ENCODE results near the gene ZBTB16. TPM values are rescaled to one million over a fixed set of nuclear protein-coding genes. Genes with fewer than 3 reads are reported as not detected.

Gene ZBTB16
- total RNA-seq, 1 experiment from 2014 or later: not detected

DNA sequence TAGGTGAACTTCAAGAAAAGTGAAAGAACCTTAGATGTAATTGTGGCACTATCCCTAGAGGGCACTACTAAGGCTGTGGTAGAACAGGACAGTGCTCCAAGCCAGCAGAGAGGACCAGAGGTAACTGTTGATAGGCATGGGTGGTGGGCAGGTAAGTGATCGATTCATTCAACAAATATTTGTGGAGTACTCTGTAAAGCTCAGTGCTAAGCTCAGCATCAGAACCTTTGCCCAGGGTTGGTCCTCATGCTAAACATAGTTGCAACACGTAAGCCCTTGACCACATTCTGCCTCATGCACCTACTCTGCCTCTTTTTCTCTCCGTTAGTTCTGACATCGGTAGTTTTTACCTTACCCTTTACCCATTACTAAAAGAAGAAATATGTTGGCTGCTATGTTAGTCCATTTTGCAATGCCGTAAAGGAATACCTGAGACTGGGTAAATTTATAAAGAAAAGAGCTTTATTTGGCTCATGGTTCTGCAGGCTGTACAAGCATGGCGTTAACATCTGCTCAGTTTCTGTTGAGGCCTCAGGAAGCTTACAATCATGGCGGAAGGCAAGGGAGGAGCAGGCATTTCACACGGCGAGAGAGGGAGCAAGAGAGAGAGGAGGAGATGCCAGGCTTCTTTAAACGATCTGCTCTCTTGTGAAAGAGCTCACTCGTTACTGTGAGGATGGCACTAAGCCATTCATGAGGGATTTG is 218.3 kb downstream of the ZBTB16 start:
- peaks cover 7% of the 10 kb centered on the region for H3K4me1 ChIP-seq
- no peak for DNase-seq
- H3K27me3 ChIP-seq: no peaks in the 10 kb centered on the region
- H3K36me3 ChIP-seq: no peaks in the 10 kb centered on the region
- no peak overlapping the region for H3K27ac ChIP-seq
- no peak overlapping the region for H3K4me3 ChIP-seq
- no peaks in the 10 kb centered on the region for H3K9me3 ChIP-seq (replicated peaks)

GRCh38 chr11:114278342-114279065 is 219.0 kb downstream of the ZBTB16 start:
- Histone ChIP-seq H3K4me3 (no peak overlapping the region), H3K9me3 (replicated peaks) (no peaks in the 10 kb centered on the region), H3K36me3 (no peaks in the 10 kb centered on the region), H3K27ac (no peak overlapping the region), H3K27me3 (no peaks in the 10 kb centered on the region), H3K4me1 (peaks cover 11% of the 10 kb centered on the region)
- no peak for DNase-seq

GRCh38 chr11:114279792-114280546 is 220.5 kb downstream of the ZBTB16 start:
- H3K9me3 ChIP-seq (replicated peaks): no peaks in the 10 kb centered on the region
- H3K4me1 ChIP-seq: peaks cover 19% of the 10 kb centered on the region
- no peaks in the 10 kb centered on the region for H3K27me3 ChIP-seq
- no peaks in the 10 kb centered on the region for H3K36me3 ChIP-seq
- H3K4me3 ChIP-seq: no peak overlapping the region
- H3K27ac ChIP-seq: no peak overlapping the region
- DNase-seq: no peak

GRCh38 chr11:114280696-114281095 is 221.2 kb downstream of the ZBTB16 start:
- peak; percentile 72 to 82 for DNase-seq
- H3K27ac ChIP-seq: 0 out of 2 replicates have a peak overlapping the region, but pooled peaks have one; percentile 11

DNA sequence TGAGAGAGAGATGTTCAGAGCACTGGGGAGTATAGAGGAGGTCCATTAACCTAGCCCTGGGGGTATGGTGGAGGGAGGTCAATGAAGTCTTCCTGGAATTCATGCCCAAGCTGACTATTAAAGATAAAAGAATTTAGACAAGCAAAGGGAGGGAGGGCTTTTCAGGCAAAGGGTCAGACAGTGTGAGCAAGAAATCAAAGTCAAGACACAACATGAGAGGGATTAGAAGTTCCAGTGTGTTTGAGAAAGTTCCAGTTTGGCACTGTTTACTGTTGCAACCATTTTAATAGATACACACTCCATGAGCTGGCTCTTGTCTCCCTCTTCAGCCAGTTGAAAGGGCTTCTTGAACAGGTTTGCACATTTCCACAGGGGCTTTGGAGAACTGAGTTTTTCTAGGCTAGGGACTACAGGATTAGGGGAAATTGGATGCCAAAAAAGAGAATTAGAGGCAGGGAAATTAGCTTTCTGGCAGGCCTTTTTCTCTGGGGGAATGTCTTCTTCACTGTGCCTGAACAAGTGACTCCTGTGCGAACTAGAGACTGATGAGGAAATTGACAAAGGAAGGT is 222.0 kb downstream of the ZBTB16 start:
- Histone ChIP-seq H3K4me3 (no peak overlapping the region), H3K27me3 (no peaks in the 10 kb centered on the region), H3K36me3 (no peaks in the 10 kb centered on the region), H3K9me3 (replicated peaks) (no peaks in the 10 kb centered on the region), H3K4me1 (peaks cover 32% of the 10 kb centered on the region), H3K27ac (no peak overlapping the region)
- DNase-seq: no peak

More at GRCh38 chr11:114280696-114281095, 221.2 kb downstream of the ZBTB16 start:
- no peak overlapping the region for H3K4me3 ChIP-seq
- H3K27me3 ChIP-seq: no peaks in the 10 kb centered on the region
- H3K4me1 ChIP-seq: peaks cover 24% of the 10 kb centered on the region
- H3K9me3 ChIP-seq (replicated peaks): no peaks in the 10 kb centered on the region
- H3K36me3 ChIP-seq: no peaks in the 10 kb centered on the region

- H3K27ac ChIP-seq: no peak overlapping the region
- H3K4me3 ChIP-seq: no peak overlapping the region
- peaks cover 32% of the 10 kb centered on the region for H3K4me1 ChIP-seq
- H3K27me3 ChIP-seq: no peaks in the 10 kb centered on the region
- no peaks in the 10 kb centered on the region for H3K36me3 ChIP-seq
- H3K9me3 ChIP-seq (replicated peaks): no peaks in the 10 kb centered on the region
- no peak for DNase-seq
These were observed 223.0 kb downstream of the ZBTB16 start for GRCh38 chr11:114282488-114282887.

- DNase-seq: peak in 1 of 2 experiments; percentile 44
- peak overlapping the region; percentile 13 for H3K4me3 ChIP-seq
- H3K27me3 ChIP-seq: no peaks in the 10 kb centered on the region
- no peaks in the 10 kb centered on the region for H3K36me3 ChIP-seq
- H3K9me3 ChIP-seq (replicated peaks): no peaks in the 10 kb centered on the region
- H3K27ac ChIP-seq: peak overlapping the region; percentile 61
- H3K4me1 ChIP-seq: peaks cover 32% of the 10 kb centered on the region
These were observed 223.9 kb downstream of the ZBTB16 start for GRCh38 chr11:114283422-114283821.

GRCh38 chr11:114284021-114284420 is 224.5 kb downstream of the ZBTB16 start:
- peaks cover 35% of the 10 kb centered on the region for H3K4me1 ChIP-seq
- H3K36me3 ChIP-seq: no peaks in the 10 kb centered on the region
- H3K27me3 ChIP-seq: no peaks in the 10 kb centered on the region
- peak overlapping the region; percentile 61 for H3K27ac ChIP-seq
- DNase-seq: no peak
- no peaks in the 10 kb centered on the region for H3K9me3 ChIP-seq (replicated peaks)
- peak overlapping the region; percentile 13 for H3K4me3 ChIP-seq

- Histone ChIP-seq H3K4me1 (peaks cover 44% of the 10 kb centered on the region), H3K27me3 (no peaks in the 10 kb centered on the region), H3K4me3 (no peak overlapping the region), H3K27ac (no peak overlapping the region), H3K36me3 (no peaks in the 10 kb centered on the region), H3K9me3 (replicated peaks) (no peaks in the 10 kb centered on the region)
- no peak for DNase-seq
These were observed 225.4 kb downstream of the ZBTB16 start for GRCh38 chr11:114284914-114285313.

GRCh38 chr11:114285599-114285998 is 226.1 kb downstream of the ZBTB16 start:
- DNase-seq: peak in 1 of 2 experiments; percentile 18
- H3K4me3 ChIP-seq: no peak overlapping the region
- H3K27me3 ChIP-seq: no peaks in the 10 kb centered on the region
- peaks cover 51% of the 10 kb centered on the region for H3K4me1 ChIP-seq
- H3K27ac ChIP-seq: no peak overlapping the region
- H3K36me3 ChIP-seq: no peaks in the 10 kb centered on the region
- H3K9me3 ChIP-seq (replicated peaks): no peaks in the 10 kb centered on the region

DNA sequence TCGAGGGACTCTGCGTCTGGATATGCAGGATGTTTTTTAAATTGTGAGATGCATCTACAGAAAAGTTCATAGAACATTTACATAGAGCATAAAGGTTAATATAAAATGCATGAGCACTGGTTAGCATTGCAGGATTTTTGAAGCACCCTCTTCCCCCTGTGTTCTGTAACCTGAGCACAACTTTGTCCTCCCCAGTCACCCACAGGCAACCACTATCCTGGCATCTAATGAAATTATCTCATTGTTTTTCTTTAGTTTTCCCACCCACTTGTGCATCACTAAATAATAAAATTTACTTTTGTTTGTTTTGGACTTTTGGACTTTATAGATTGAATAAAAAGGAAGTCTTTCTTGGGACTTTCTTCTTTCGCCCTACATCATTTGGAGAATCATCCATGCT is 226.7 kb downstream of the ZBTB16 start:
- H3K4me1 ChIP-seq: peaks cover 57% of the 10 kb centered on the region

GRCh38 chr11:114287154-114287553 is 227.6 kb downstream of the ZBTB16 start:
- no peaks in the 10 kb centered on the region for H3K27me3 ChIP-seq
- H3K36me3 ChIP-seq: no peaks in the 10 kb centered on the region
- no peak for DNase-seq
- H3K27ac ChIP-seq: no peak overlapping the region
- no peak overlapping the region for H3K4me3 ChIP-seq
- peaks cover 62% of the 10 kb centered on the region for H3K4me1 ChIP-seq
- no peaks in the 10 kb centered on the region for H3K9me3 ChIP-seq (replicated peaks)

More for the DNA sequence above, 226.7 kb downstream of the ZBTB16 start:
- Histone ChIP-seq H3K9me3 (replicated peaks) (no peaks in the 10 kb centered on the region), H3K27me3 (no peaks in the 10 kb centered on the region), H3K36me3 (no peaks in the 10 kb centered on the region), H3K27ac (no peak overlapping the region), H3K4me3 (no peak overlapping the region)
- no peak for DNase-seq

GRCh38 chr11:114288136-114288535 is 228.6 kb downstream of the ZBTB16 start:
- H3K9me3 ChIP-seq (replicated peaks): no peaks in the 10 kb centered on the region
- peaks cover 62% of the 10 kb centered on the region for H3K4me1 ChIP-seq
- H3K27ac ChIP-seq: no peak overlapping the region
- DNase-seq: no peak
- H3K36me3 ChIP-seq: no peaks in the 10 kb centered on the region
- no peaks in the 10 kb centered on the region for H3K27me3 ChIP-seq
- no peak overlapping the region for H3K4me3 ChIP-seq

DNA sequence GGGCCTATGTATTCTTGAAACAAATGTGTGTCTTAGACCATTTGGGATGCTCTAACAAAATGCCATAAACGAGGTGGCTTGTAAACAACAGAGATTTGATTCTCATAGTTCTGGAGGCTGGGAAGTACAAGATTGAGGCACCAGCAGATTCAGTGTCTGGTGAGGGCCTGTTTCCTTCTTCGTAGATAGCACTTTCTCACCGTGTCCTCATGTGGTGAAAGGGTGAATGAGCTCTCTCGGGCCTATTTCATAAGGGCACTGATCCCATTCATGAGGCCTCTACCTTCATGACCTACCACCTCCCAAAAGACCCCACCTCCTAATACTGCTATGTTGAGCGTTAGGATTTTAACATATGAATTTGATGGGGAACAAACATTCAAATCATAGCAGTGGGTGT is 230.3 kb downstream of the ZBTB16 start:
- H3K36me3 ChIP-seq: no peaks in the 10 kb centered on the region
- no peak overlapping the region for H3K4me3 ChIP-seq
- H3K27me3 ChIP-seq: no peaks in the 10 kb centered on the region
- peak overlapping the region; percentile 97 for H3K27ac ChIP-seq
- H3K4me1 ChIP-seq: peaks cover 68% of the 10 kb centered on the region
- no peaks in the 10 kb centered on the region for H3K9me3 ChIP-seq (replicated peaks)
- DNase-seq: no peak

Data from SJCRH30 (cell line).